Measurements from ENCODE around the gene CNOT6. TPM values are rescaled to one million over a fixed set of nuclear protein-coding genes. Genes with fewer than 3 reads are reported as not detected.

CNOT6 gene
- total and polyA plus RNA-seq, 10 of the 15 experiments (the other 5 are each of a cell fraction or from before 2014, with no cell fraction given), result 3.8 to 22.1 (median 12.1) TPM

DNA sequence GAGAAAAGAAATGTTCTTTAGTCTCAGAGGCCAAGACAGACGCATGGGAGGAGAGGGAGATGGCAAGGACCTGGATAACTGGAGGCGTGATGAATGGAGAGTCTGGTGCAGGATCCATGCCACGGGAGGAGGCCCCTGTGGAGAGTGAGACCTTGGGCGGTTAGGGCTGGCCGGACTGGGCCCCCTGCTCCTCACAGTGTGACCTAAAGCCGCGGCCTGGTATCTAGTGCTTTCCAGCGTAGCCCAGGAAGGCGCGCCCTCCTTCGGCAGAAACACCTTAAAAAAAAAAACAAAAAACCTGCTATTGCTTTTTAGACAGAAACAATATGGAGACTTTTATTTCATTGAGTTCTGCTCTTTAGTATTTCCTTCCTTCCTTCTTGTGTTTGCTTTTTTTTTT is 64.1 kb downstream of the CNOT6 start (continued):
- TF ChIP-seq, protein P1, sequence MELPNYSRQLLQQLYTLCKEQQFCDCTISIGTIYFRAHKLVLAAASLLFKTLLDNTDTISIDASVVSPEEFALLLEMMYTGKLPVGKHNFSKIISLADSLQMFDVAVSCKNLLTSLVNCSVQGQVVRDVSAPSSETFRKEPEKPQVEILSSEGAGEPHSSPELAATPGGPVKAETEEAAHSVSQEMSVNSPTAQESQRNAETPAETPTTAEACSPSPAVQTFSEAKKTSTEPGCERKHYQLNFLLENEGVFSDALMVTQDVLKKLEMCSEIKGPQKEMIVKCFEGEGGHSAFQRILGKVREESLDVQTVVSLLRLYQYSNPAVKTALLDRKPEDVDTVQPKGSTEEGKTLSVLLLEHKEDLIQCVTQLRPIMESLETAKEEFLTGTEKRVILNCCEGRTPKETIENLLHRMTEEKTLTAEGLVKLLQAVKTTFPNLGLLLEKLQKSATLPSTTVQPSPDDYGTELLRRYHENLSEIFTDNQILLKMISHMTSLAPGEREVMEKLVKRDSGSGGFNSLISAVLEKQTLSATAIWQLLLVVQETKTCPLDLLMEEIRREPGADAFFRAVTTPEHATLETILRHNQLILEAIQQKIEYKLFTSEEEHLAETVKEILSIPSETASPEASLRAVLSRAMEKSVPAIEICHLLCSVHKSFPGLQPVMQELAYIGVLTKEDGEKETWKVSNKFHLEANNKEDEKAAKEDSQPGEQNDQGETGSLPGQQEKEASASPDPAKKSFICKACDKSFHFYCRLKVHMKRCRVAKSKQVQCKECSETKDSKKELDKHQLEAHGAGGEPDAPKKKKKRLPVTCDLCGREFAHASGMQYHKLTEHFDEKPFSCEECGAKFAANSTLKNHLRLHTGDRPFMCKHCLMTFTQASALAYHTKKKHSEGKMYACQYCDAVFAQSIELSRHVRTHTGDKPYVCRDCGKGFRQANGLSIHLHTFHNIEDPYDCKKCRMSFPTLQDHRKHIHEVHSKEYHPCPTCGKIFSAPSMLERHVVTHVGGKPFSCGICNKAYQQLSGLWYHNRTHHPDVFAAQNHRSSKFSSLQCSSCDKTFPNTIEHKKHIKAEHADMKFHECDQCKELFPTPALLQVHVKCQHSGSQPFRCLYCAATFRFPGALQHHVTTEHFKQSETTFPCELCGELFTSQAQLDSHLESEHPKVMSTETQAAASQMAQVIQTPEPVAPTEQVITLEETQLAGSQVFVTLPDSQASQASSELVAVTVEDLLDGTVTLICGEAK (IDR thresholded peaks at IDR 0.05; ENCODE audit: borderline replicate concordance), result no peak
- TF ChIP-seq, protein P2, sequence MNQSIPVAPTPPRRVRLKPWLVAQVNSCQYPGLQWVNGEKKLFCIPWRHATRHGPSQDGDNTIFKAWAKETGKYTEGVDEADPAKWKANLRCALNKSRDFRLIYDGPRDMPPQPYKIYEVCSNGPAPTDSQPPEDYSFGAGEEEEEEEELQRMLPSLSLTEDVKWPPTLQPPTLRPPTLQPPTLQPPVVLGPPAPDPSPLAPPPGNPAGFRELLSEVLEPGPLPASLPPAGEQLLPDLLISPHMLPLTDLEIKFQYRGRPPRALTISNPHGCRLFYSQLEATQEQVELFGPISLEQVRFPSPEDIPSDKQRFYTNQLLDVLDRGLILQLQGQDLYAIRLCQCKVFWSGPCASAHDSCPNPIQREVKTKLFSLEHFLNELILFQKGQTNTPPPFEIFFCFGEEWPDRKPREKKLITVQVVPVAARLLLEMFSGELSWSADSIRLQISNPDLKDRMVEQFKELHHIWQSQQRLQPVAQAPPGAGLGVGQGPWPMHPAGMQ (IDR thresholded peaks at IDR 0.05; ENCODE audit: borderline replicate concordance), result no peak

DNA sequence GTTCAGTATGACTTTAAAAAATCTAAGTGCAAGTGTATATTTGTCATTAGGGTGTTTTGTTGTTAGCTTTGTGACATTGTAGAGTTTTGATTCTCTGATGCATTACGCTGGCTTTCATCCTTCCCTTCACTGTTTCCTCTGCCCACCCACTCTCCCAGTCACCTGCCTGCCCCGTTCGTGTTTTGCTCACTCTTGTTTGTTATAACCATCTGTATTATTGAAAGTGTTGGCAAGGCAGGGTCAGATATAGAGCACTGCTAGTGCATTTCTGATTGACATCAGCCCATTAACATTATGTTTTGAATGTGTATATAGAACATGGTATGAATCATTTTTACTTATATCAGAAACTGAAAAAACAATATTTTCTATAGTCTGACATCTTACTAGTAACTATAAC is 69.8 kb downstream of the CNOT6 start:
- BruUV-seq (replicated peaks), result no TSS peak

More for the DNA sequence above, 69.8 kb downstream of the CNOT6 start:
- 4% methylated on average over 3 of the region's 3 CpGs for WGBS (ENCODE audit: insufficient coverage, insufficient replicate concordance, low lambda C conversion rate, missing lambda C conversion rate)
- CTCF ChIA-PET, result no interaction called here
- intact Hi-C loops (cut with micrococcal nuclease; ENCODE audit: unreplicated experiment), result no loop called here
- peak overlapping the region; percentile 20 for H3K27ac ChIP-seq (ENCODE audit: control insufficient read depth, insufficient read depth)
- H4K20me1 ChIP-seq (ENCODE audit: control insufficient read depth, insufficient read depth), result no peaks in the 10 kb centered on the region
- H2AFZ ChIP-seq (ENCODE audit: control insufficient read depth, low read depth, low read length), result no peak overlapping the region
- RAD21 ChIA-PET (ENCODE audit: unreplicated experiment), result no interaction called here
- H3K4me3 ChIP-seq, result no peak overlapping the region
- DNase-seq (ENCODE audit: low read depth, low spot score) (peak; percentile 12), ATAC-seq (peak; percentile 40), FAIRE-seq (no peak)
- H3K4me1 ChIP-seq (ENCODE audit: control insufficient read depth, insufficient read depth, low read length), result peaks cover 23% of the 10 kb centered on the region
- no peaks in the 10 kb centered on the region for H3K27me3 ChIP-seq (replicated peaks in 1 of 2; ENCODE audit: control insufficient read depth in 2 of 2, insufficient read depth in 2 of 2, low read length in 1 of 2)
- in situ Hi-C loops (cut with MboI), result no loop called here
- no peak overlapping the region for H3K4me2 ChIP-seq (ENCODE audit: control insufficient read depth, insufficient read depth)
- SMC1A ChIA-PET (ENCODE audit: uncharacterized antibody, unreplicated experiment), result interaction anchor here (1.5 kb wide), 1 partner anchor 46 kb away, joined by 4 read pairs; no protein-coding TSS in a partner anchor
- TF ChIP-seq RAD21 (IDR thresholded peaks at IDR 0.05; ENCODE audit: insufficient read depth, low read depth, low read length) (no peak), ESRRA (IDR thresholded peaks at IDR 0.05; ENCODE audit: low read length) (no peak), ZNF207 (IDR thresholded peaks at IDR 0.05; ENCODE audit: borderline replicate concordance) (no peak), RB1 (IDR thresholded peaks at IDR 0.05; ENCODE audit: borderline replicate concordance) (no peak), JUNB (IDR thresholded peaks at IDR 0.05) (no peak), BHLHE40 (IDR thresholded peaks at IDR 0.05; ENCODE audit: borderline replicate concordance in 1 of 2, low read depth in 2 of 2, low read length in 1 of 2) (peak; percentile 30 to 41; a peak in 1 of 4 replicates), HDGF (IDR thresholded peaks at IDR 0.05) (no peak)
- TF ChIP-seq, protein P3, sequence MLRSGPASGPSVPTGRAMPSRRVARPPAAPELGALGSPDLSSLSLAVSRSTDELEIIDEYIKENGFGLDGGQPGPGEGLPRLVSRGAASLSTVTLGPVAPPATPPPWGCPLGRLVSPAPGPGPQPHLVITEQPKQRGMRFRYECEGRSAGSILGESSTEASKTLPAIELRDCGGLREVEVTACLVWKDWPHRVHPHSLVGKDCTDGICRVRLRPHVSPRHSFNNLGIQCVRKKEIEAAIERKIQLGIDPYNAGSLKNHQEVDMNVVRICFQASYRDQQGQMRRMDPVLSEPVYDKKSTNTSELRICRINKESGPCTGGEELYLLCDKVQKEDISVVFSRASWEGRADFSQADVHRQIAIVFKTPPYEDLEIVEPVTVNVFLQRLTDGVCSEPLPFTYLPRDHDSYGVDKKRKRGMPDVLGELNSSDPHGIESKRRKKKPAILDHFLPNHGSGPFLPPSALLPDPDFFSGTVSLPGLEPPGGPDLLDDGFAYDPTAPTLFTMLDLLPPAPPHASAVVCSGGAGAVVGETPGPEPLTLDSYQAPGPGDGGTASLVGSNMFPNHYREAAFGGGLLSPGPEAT (IDR thresholded peaks at IDR 0.05; ENCODE audit: low read depth), result no peak
- TF ChIP-seq, protein P4, sequence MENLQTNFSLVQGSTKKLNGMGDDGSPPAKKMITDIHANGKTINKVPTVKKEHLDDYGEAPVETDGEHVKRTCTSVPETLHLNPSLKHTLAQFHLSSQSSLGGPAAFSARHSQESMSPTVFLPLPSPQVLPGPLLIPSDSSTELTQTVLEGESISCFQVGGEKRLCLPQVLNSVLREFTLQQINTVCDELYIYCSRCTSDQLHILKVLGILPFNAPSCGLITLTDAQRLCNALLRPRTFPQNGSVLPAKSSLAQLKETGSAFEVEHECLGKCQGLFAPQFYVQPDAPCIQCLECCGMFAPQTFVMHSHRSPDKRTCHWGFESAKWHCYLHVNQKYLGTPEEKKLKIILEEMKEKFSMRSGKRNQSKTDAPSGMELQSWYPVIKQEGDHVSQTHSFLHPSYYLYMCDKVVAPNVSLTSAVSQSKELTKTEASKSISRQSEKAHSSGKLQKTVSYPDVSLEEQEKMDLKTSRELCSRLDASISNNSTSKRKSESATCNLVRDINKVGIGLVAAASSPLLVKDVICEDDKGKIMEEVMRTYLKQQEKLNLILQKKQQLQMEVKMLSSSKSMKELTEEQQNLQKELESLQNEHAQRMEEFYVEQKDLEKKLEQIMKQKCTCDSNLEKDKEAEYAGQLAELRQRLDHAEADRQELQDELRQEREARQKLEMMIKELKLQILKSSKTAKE (IDR thresholded peaks at IDR 0.05; ENCODE audit: low read depth, poor library complexity, severe bottlenecking), result no peak
- TF ChIP-seq, protein P5, sequence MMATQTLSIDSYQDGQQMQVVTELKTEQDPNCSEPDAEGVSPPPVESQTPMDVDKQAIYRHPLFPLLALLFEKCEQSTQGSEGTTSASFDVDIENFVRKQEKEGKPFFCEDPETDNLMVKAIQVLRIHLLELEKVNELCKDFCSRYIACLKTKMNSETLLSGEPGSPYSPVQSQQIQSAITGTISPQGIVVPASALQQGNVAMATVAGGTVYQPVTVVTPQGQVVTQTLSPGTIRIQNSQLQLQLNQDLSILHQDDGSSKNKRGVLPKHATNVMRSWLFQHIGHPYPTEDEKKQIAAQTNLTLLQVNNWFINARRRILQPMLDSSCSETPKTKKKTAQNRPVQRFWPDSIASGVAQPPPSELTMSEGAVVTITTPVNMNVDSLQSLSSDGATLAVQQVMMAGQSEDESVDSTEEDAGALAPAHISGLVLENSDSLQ (IDR thresholded peaks at IDR 0.05), result peak; percentile 28; the same call in 1 of the 2 replicates
- no peak overlapping the region for H3K9ac ChIP-seq (ENCODE audit: control insufficient read depth, insufficient read depth, low read length)
- peaks cover 10% of the 10 kb centered on the region for H3K79me2 ChIP-seq (ENCODE audit: control insufficient read depth, insufficient read depth, low read length)
- peaks cover 5% of the 10 kb centered on the region for H3K9me3 ChIP-seq (replicated peaks; ENCODE audit: control insufficient read depth, insufficient read depth, low read length)
- POLR2A ChIA-PET, result no interaction called here
- peaks cover 4 to 21% of the 10 kb centered on the region in 2 experiments; a peak in 3 of 4 replicates for H3K36me3 ChIP-seq (ENCODE audit: control insufficient read depth in 2 of 2, insufficient read depth in 2 of 2, low read length in 1 of 2)

All from GM12878 (cell line).